ENCODE measurements around the gene MCM9.
"Not testable (repeated sequence)": the region's sequence is repeated elsewhere in the genome, so short reads cannot be mapped to it uniquely, and the experiment has no call there.

The MCM9 gene

GRCh38 chr6:118770112-118770788, 164.7 kb downstream of the MCM9 start:
- no peak for DNase-seq (ENCODE audit: low read depth, low spot score)

- DNase-seq (ENCODE audit: low read depth, low spot score) = no peak
Observed at GRCh38 chr6:118768904-118769325, 166.0 kb downstream of the MCM9 start.

DNA sequence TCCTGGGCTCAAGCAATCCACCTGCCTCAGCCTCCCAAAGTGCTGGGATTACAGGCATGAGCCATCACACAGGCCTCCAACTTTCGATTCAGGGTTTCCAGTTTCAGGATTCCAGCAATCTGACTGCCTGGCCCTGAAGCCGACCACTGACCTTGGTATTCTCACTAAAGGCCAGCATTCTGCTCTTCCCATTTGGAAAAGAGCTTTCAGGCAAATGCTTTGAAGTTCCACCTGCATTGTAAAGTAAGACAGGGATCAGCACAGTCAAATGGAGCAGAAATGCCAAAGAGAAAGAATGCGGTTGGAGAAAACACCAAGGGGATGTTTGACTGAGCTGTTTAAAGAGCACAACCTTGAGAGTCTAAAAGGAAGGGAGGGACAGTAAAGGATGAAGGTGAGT, 166.5 kb downstream of the MCM9 start:
- DNase-seq (ENCODE audit: low read depth, low spot score) = no peak

GRCh38 chr6:118765316-118765715, 169.6 kb downstream of the MCM9 start:
- not testable (repeated sequence) for DNase-seq (ENCODE audit: low read depth, low spot score)

DNA sequence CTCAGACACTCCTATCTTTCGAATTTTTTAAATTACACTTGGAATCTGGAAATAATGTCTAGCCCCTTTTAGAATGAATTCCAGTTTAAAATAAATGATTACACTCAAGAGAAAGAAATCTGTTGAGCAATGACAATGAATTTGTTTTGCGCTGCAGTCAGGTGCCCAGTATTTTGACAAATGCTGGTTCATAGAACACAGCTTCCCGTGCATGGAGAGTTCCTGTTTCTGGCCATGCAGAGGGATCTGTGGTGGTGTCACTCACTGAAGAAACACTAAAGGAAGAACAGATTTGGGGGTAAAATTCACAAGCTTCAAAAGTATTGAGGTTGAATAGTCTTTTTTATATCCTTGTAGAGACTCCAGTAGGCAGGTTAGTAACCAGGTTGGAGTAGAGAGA, 170.2 kb downstream of the MCM9 start:
- DNase-seq (ENCODE audit: low read depth, low spot score) = no peak
